ENCODE measurements around the gene SLC9C2.
"Not testable (repeated sequence)": the region's sequence is repeated elsewhere in the genome, so short reads cannot be mapped to it uniquely, and the experiment has no call there.

The SLC9C2 gene, protein sequence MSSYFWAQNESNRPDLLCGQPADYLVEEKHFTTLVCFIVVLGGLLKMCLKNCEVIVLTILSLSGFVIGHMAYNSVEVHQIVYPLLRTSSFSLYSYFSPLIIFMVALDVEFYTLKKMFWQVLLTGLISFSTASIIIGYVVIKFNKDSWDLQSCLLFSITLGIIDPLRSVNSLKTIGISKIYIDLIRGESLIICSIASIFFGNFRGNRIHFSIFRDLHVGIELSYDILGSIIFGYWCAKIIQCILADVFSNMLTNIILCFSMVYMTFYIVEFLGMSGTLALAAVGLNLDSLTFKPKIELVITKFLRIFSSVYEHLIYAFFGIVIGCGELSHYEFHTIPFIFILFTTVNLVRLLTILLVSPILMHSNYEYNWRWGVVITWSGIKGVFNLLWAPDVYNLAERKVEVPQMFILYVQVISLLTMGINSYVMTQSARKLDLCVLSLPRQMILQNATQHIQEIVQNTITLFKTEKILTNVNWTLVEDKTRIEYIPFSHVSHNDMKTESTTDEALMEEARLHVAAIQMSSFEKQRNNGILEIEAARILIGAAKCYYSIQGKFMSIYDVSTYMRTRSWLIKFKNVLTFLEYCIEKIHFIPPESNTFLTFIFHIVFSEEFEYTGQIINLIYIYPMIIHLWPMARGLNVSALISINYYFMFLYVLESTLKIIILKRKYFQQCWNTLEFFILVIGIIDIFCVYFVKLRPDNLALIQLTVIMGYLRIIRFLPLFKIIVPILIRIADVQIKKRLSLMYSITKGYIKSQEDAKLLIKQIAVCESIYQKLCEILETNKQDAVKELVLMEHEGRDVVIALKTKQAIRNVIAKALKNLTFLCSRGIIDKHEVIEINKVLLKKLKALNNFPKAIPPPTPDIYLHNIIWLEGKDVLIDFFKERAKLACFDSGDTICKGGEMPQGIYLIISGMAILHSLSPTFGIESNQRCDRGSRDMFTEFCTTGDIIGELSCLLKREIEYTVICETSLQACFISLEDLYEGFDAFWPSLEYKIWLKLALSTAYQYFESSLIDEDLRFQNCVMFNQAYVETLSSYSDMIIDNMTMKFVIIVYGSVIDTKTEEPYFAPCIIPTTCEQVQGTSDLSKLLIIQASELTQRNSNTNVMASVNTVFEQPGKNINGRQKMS

DNA sequence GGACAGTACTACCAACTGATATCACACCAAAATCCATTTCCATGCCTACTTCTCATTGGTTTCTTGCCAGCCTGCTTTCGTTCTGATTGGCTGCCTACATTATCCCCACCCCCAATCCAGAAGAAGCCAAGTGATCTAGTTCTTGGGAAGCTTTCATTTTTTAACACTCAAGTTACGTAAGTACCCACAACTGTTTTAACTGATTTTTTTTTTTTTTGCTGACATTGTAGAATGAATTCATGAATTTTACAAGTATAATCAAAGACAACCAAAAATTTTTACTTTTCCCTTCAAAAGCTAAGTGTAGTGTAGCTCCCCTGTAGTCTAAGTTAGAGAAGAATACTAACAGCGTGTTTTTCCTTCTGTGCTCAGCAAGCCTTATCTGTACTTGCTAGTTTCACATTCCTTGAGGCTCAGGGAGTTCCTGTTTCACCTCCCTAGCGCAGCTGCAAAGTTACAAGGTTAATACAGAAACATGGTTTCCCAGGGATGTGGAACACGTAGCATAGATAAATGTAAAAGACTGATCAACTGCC, at the start of gene SLC9C2:
SLC9C2 (minus strand) TSS at position 17 of the 536 bp plus-strand sequence. CDS start 1,296 bp downstream, outside the sequence.
- TF ChIP-seq, protein P1, sequence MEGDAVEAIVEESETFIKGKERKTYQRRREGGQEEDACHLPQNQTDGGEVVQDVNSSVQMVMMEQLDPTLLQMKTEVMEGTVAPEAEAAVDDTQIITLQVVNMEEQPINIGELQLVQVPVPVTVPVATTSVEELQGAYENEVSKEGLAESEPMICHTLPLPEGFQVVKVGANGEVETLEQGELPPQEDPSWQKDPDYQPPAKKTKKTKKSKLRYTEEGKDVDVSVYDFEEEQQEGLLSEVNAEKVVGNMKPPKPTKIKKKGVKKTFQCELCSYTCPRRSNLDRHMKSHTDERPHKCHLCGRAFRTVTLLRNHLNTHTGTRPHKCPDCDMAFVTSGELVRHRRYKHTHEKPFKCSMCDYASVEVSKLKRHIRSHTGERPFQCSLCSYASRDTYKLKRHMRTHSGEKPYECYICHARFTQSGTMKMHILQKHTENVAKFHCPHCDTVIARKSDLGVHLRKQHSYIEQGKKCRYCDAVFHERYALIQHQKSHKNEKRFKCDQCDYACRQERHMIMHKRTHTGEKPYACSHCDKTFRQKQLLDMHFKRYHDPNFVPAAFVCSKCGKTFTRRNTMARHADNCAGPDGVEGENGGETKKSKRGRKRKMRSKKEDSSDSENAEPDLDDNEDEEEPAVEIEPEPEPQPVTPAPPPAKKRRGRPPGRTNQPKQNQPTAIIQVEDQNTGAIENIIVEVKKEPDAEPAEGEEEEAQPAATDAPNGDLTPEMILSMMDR (IDR thresholded peaks at IDR 0.05; ENCODE audit: extremely low read depth, insufficient read depth, missing control alignments), result no peak
- DNase-seq (ENCODE audit: low spot score), result no peak
- in situ Hi-C loops (cut with MboI; ENCODE audit: low pct_unique_long_range_greater_than_20kb, low sequenced_read_pairs, unreplicated experiment), result no loop called here

DNA sequence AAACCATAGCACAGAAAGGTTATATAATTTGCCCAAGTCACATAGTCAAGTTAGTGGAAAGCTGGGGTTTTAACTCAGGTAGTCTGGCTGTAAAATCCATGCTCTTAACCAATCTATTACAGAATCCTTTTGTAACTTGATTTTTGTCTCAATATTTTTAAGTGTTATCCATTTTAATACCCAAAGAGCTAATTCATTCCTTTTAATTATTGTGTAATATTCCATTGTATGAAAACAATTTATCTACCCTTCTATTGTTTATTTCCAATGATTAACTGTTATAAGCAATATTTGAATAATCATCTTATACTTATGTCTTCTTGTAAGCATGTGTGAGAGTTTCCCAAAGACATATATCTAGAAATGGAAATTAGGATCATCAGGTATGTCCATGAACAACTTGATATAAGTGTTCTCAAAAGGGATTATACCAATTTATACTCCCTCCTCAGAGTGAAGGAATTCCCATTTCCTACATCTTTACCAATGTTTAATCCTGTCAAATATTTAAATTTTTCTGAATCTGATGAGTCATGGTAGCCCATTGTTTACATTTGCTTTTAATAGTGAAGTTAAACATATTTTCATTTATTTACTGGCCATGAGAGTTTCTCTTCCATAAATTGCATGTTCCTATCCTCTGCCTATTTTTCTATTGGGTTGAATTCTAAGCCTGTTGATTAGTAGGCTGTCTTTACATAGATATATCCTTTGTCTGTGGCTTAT, 46.2 kb upstream of the SLC9C2 start:
- no peak for DNase-seq (ENCODE audit: low spot score)
- TF ChIP-seq, protein P1 (IDR thresholded peaks at IDR 0.05; ENCODE audit: extremely low read depth, insufficient read depth, missing control alignments), result no peak
- in situ Hi-C loops (cut with MboI; ENCODE audit: low pct_unique_long_range_greater_than_20kb, low sequenced_read_pairs, unreplicated experiment), result no loop called here

DNA sequence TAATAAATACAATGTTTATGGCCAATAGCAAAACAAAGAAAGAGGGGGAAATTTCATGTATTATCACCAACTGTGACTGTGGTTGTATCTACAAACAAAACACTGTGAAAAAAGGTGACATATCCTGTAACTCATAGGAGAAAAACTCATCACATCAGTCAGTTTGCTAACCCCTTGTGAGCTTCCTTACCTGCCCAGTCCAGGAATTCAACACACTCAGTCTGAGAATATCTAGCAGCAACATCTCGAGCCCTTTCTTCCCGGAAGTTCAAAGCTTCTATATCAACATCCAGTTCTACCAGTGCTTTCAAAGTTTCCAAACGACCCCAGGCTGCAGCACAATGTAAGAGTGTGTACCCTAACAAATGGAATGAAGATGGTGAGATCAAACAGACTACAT, 43.8 kb upstream of the SLC9C2 start:
- in situ Hi-C loops (cut with MboI; ENCODE audit: low pct_unique_long_range_greater_than_20kb, low sequenced_read_pairs, unreplicated experiment), result no loop called here
- TF ChIP-seq, protein P1 (IDR thresholded peaks at IDR 0.05; ENCODE audit: extremely low read depth, insufficient read depth, missing control alignments), result no peak
- no peak for DNase-seq (ENCODE audit: low spot score)

DNA sequence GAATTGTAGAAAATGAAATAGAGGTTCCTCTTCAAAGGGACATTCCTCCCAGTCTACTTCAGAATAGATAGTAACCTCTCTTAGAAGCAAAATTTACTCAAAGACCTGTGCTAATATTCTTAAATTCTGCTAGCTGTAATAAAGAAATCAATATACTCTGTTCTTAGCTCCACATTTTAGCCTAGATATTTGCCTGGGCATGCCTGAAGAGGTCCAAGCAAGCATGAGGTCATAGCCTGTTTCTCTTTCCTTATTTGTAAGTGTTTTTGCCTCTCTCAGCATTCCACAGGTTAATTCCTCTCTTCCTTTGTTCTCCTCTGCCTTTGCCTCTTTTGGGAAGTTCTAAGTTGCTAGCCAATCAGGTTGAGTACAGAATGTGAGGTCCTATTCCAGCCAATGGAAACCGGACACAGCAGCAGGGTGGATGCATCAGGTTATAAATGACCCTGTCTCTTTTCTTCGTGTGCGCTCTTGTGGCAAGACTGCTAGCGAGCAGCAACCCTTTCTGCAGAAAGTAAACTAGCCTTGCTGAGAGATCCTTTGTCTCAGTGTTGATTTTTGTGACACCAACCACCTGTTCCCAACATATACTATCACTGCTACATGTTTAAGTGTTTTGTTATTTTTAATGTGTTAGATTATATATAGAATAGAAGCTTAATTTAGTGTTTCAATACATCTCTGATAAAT, 39.7 kb upstream of the SLC9C2 start:
- in situ Hi-C loops (cut with MboI; ENCODE audit: low pct_unique_long_range_greater_than_20kb, low sequenced_read_pairs, unreplicated experiment), result not testable (repeated sequence)

DNA sequence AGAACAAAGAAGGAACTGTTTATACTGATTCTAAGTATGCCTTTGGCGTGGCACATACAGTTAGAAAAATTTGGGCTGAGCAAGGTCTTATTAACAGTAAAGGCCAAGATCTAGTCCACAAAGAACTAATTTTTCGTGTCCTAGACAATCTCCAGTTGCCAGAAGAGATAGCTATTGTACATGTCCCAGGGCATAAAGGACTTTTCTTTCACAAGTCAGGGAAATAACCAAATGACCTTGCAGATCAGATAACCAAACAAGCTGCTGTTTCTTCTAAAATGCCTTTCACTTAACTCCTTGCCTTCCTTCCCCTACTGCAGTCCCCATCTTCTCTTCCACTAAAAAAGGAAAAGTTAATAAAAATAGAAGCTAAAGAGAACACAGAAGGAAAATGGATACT, 36.2 kb upstream of the SLC9C2 start:
- TF ChIP-seq, protein P1 (IDR thresholded peaks at IDR 0.05; ENCODE audit: extremely low read depth, insufficient read depth, missing control alignments), result no peak
- DNase-seq (ENCODE audit: low spot score), result no peak
- in situ Hi-C loops (cut with MboI; ENCODE audit: low pct_unique_long_range_greater_than_20kb, low sequenced_read_pairs, unreplicated experiment), result no loop called here

More for the DNA sequence above, 39.7 kb upstream of the SLC9C2 start:
- DNase-seq (ENCODE audit: low spot score), result not testable (repeated sequence)
